GM12872 (cell line): ENCODE measurements around the gene KRTAP16-1.

Experiments used
- CTCF ChIP-seq: IDR thresholded peaks from 3 replicates; pipeline ENCODE4 v1.5.1; 2011; ENCODE audit warnings: low read depth, mild to moderate bottlenecking, low read length, moderate library complexity; ENCODE audit not compliant: insufficient read depth

KRTAP16-1 gene

DNA sequence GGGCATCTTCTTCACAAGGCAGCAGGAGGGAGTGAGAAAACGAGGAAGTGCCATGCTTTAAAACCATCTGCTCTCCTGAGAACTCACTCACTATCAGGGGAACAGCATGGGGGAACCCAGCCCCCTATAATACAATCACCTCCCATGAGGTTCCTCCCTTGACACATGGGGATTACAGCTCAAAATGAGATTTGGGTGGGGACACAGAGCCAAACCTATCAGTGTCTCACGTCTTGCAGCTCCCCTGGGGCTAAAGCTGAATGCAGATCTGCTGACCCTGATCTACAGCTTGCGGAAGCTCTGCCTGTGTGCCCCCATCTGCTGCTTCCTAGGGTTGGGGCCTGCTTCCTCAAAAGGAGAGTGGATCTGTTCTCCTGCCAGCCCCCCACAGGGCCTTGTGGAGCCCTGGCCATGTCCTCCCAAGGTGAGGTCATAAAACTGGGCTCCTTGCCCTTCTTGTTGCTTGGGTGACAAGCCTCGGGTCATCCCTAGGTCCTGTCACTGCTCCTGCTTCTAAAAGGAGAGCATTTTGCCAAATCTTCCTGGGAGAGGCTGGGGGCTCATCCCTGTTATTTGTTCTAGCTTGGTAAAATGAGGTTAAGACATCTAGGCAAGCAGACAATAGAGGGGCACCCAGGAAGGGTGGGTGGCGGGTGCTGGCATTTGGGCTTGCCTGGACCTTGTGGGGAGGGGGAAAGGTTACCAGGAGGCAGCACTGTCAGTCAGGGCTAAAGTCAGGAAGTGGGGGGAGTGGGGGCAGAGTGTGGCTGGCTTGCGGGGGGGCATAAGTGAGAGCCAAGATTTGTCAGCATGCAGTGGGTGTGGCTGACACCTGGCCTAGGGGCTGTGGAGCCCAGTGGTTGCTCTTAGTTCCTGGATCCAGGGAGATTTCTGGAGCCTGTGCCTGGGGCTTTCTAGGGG lies 25.5 kb upstream of the KRTAP16-1 start:
- TF ChIP-seq CTCF: no peak

- TF ChIP-seq CTCF: no peak
Observed at GRCh38 chr17:41333836-41334235, 24.7 kb upstream of the KRTAP16-1 start.

DNA sequence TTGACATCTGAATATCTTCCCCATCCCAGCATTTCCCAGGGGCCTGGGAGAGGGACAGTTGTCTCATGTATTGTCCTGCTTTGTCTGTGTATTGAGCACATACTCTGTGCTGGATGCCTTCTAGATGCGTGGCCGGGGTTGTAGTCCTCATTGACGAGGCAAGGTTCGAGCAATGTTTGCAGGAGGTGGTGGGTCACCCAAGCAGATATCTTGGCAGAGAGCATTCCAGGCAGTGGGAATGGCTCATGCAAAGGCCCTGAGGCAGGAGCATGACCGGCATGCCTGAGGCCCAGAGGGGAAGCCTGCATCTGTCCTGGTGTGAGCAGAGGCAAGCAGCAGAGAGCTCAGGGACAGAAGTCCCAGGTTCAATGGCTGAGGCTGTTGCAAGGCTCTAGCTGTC lies 24.0 kb upstream of the KRTAP16-1 start:
- no peak for TF ChIP-seq CTCF

DNA sequence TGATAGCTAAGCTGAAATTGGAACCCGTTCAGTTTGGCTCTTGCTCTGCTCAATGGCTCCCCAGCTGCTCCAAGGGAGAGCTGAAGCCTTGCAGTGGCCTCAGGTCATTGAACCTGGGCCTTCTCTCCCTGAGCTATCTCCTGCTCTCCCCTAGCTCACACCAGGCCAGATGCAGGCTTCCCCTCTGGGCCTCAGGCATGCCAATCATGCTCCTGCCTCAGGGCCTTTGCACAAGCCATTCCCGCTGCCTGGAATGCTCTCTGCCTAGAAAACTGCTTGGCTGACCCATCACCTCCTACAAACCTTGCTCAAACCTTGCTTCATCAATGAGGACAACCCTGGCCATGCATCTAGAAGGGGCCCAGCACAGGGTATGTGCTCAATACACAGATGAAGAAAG lies 23.1 kb upstream of the KRTAP16-1 start:
- TF ChIP-seq CTCF: no peak

- TF ChIP-seq CTCF: no peak
Observed at GRCh38 chr17:41331606-41332005, 22.5 kb upstream of the KRTAP16-1 start.

GRCh38 chr17:41329279-41329948 lies 20.3 kb upstream of the KRTAP16-1 start:
- TF ChIP-seq CTCF: peak; percentile 83

- TF ChIP-seq CTCF: no peak
Observed at GRCh38 chr17:41328207-41328606, 19.1 kb upstream of the KRTAP16-1 start.
